HG02981 (cell line): ENCODE results near the gene LRP10.
A peak's percentile ranks its signal among the peaks of the same experiment; 100 is the strongest.

Experiments used
- ATAC-seq: cut with Tn5 transposase; IDR thresholded peaks from one replicate; pipeline ENCODE4 v1.9.1; 2021; ENCODE audit warnings: mild to moderate bottlenecking, moderate library complexity; ENCODE audit not compliant: unreplicated experiment

Gene LRP10, protein sequence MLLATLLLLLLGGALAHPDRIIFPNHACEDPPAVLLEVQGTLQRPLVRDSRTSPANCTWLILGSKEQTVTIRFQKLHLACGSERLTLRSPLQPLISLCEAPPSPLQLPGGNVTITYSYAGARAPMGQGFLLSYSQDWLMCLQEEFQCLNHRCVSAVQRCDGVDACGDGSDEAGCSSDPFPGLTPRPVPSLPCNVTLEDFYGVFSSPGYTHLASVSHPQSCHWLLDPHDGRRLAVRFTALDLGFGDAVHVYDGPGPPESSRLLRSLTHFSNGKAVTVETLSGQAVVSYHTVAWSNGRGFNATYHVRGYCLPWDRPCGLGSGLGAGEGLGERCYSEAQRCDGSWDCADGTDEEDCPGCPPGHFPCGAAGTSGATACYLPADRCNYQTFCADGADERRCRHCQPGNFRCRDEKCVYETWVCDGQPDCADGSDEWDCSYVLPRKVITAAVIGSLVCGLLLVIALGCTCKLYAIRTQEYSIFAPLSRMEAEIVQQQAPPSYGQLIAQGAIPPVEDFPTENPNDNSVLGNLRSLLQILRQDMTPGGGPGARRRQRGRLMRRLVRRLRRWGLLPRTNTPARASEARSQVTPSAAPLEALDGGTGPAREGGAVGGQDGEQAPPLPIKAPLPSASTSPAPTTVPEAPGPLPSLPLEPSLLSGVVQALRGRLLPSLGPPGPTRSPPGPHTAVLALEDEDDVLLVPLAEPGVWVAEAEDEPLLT

DNA sequence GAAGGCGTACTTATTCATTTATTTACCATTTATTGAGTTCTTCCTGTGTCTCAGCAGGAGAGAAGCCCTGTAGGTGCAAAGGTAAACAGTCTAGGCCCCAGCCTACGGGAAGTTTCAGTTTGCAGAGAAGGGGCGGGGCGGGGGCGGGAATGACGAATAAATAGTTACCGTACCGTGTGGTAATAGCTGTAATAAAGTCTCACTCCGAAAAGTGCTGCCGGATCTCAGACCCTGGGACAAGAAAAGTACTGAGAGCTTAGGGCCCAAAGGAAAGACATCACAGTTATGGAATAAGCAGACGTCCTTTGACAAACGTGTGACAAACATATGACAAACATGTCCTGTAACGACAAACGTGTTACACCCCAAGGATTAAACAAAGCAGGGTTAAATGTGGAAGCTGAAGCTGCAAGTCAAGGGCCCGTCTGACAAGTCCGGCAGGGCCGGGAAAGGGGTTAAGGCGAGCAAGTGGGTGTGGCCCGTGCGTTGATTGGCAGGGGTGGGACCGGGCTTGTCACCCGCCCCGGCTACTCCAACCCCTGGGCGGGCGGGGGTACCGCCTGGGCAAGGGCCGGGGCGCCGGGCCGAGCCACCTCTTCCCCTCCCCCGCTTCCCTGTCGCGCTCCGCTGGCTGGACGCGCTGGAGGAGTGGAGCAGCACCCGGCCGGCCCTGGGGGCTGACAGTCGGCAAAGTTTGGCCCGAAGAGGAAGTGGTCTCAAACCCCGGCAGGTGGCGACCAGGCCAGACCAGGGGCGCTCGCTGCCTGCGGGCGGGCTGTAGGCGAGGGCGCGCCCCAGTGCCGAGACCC lies at the start of gene LRP10:
LRP10 (plus strand) TSS at position 517 of the 809 bp plus-strand sequence. CDS start 564 bp downstream, outside the sequence.
- peak; percentile 78 for ATAC-seq

DNA sequence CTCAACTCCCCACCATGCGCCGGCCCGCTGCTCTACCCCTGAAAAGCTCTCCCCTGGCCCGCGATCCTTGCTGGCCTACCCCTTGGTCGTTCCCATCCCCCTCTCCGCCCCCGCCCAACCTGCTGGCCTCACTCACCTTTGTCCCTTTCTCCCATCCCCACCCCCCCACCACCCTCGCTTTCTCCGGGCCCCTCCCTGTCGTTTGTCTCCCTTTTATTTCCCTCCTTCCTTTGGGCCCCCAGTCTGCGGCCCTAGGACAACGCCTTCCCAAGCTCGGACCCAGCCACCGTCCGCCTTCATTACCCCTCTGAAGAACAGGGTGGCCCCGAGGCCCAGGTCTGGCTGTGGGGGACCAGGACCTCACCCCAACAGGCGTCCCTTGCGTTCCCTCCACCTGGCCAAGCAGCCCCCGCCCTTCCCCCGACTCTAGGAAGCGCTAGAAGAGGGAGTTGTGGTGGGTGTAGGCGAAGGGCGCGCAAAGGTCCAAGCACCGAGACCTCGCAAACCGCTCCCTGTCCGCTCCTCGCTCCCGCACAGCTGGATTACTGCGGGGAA lies 49.4 kb upstream of the LRP10 start:
- no peak for ATAC-seq

DNA sequence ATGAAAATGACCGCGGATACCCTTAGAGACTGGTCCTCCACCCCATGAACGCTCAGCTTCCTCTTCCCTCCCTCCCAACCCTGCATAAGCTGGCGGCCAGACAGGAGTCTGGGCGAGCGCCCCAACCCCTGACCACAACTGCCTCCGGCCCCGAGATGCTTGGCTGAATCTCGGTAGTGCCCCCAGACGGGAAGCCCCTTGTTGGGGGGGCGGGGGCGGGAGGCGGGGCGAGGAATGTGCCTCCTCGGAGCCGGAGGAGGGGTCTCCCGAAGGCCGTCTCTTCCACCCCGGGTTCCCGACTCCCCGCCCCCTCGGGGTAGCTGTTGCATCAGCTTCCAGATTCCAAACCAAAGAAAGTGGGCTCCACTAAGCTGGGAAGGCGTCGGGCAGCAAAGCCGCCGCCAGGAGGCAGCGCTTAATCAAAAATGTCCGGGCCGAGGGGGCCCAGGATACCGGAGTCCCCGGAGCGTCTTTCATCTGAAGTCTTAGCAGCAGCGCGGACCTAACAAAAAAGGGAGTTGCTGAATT lies 48.9 kb upstream of the LRP10 start:
- no peak for ATAC-seq

DNA sequence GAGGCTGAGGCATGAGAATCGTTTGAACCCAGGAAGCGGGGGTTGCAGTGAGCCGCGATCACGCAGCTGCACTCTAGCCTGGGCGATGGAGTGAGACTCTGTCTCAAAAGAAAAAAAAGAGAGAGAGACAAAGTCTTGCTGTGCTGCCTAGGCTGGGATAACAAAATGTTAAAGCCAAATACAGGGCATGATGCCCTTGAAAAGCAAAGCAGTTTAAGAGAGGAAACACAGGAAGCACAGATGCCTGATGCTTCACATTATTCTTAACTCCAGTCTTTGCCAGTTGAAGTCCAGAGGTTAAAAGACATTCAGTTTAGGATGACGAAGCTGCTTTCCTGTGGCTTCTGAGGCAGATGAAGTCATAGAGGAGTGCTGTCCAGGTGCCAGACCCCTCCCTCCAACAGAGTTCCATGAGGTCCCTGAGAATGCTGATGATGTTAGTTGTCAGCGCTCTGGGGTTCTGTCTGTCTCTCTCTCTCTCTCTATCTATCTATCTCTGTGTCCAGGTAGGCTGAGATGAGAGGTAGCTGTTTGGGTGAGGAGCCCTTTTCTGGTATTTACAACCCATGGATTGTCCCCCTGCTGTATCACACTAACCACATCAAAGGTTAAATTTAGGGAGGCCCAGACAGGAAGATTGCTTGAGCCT lies 46.7 kb upstream of the LRP10 start:
- ATAC-seq: no peak

DNA sequence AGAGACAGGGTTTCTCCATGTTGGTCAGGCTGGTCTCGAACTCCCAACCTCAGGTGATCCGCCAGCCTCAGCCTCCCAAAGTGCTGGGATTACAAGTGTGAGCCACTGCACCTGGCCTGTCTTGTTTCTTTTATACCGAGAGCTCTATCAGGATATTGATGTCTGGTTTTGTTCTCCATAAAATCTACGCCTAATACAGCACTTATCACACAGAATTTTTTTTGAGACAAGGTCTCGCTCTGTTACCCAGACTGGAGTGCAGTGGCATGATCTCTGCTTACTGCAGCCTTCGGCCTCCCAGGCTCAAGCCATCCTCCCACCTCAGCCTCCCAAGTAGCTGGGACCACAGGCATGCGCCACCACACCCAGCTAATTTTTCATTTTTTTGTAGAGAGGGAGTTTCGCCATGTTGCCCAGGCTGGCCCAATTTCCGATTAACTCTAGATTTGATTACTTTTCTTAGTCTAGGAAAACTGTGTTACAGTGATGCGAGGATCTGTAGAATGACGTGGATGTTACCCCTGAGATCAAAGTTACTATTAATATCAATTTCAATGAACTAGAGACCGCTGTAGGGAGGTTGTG lies 42.4 kb upstream of the LRP10 start:
- ATAC-seq: peak; percentile 3

DNA sequence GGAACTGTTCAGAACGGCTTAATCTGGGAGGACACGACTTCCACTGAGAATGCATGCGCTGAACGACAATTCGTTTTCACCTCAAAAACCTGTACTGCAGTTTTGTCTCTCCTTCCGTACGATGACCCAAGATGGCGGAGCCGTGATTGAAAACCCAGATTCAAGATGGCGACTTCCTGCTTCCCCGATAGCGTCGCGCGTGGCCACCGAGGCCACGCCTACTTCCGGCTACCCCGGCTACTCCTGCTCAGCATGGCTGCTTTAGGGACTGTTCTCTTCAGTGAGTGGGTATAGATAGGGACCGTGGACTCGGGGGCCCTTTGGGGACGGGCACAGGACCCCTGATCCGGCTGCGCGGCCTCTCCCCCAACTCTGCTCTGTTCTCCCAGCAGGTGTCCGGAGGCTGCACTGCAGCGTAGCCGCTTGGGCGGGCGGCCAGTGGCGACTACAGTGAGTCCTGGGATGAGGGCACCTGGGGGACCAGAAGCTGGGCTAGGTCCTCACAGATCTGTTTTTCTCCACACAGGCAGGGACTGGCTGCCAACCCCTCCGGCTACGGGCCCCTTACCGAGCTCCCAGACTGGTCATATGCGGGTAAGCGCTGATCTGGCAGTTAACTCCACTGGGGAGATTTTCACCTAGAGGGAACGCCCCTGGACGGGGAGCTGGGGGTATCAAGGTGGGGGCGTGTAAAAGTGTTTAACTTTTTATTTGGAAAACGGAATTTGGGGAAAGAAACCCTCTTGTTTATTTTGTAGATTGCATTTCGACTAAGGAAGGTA lies 41.7 kb upstream of the LRP10 start, which contains the start of gene MRPL52:
MRPL52 (plus strand) TSS at position 227 of the 782 bp plus-strand sequence; CDS start at position 253, 26 bp downstream.
- peak; percentile 81 for ATAC-seq

DNA sequence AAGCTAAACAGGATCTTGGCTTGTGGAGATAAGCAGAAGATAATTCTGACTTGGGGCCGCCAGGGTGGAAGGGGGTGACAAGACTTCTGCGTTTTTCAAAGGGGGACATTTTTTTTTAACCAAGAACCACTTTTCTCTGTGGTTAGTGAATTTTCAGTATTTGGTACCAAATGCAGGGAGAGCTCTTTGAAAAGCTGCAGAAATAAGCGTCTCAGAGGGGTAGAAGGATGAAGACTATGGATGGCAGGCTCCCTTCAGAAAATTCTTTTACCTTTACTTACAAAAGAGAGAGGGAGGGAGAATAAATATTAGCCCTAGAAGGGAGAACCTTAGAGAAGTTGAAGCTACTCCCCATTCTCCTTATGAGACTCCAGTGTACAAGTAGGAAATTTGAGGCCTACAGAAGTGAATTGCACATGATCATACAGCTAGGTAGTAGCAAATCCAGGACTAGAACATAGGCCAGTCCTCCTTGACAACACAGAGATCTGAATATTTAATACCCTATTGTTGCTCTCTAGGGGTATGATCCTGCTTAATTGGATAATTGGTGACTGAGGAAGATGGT lies 41.0 kb upstream of the LRP10 start:
- ATAC-seq: no peak

DNA sequence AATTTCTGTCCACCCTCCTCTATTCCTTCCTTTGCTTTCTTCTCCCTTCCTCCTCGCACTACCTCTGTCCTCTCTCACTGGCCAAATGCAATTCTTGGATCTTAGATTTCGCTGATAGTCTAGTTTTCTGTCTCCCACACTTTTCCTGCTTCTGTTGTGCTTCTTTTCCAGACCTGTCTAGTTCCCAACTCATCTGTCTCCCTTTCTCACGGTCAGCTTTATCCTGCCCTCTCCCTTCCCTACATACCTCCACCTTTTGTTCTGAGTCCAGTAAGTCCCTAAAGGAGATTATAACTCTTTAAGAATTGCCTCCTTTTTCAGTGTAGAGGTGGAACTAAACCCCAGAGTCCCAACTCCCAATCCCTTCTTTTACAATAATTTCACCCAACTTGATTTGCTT lies 36.0 kb upstream of the LRP10 start:
- ATAC-seq: no peak

DNA sequence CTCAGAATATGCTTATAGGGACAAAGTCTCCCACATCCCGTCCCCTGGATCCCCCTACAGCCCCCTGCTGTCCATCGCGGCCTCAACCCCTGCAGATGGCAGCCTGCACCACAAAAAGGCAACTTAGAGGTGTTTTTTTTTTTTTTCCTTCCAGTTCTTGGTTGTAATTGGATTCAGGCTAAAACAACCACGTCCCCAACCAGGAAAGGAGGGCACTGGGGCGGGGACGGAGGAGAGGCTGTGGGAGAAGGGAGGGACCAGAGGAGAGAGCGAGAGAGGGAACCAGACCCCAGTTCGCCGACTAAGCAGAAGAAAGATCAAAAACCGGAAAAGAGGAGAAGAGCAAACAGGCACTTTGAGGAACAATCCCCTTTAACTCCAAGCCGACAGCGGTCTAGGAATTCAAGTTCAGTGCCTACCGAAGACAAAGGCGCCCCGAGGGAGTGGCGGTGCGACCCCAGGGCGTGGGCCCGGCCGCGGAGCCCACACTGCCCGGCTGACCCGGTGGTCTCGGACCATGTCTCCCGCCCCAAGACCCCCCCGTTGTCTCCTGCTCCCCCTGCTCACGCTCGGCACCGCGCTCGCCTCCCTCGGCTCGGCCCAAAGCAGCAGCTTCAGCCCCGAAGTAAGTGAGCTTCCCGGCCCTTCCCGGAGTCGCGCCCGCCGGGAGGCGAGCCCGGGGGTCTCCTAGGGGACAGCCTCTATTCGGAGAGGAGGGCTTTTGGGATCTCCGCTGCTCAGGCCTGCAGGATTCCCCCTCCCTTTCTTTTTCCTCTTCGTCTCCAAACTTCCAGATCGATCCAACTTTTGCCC lies 35.0 kb upstream of the LRP10 start, which contains the start of gene MMP14:
MMP14 (plus strand) TSS at position 285 of the 813 bp plus-strand sequence; CDS start at position 518, 233 bp downstream.
- no peak for ATAC-seq

DNA sequence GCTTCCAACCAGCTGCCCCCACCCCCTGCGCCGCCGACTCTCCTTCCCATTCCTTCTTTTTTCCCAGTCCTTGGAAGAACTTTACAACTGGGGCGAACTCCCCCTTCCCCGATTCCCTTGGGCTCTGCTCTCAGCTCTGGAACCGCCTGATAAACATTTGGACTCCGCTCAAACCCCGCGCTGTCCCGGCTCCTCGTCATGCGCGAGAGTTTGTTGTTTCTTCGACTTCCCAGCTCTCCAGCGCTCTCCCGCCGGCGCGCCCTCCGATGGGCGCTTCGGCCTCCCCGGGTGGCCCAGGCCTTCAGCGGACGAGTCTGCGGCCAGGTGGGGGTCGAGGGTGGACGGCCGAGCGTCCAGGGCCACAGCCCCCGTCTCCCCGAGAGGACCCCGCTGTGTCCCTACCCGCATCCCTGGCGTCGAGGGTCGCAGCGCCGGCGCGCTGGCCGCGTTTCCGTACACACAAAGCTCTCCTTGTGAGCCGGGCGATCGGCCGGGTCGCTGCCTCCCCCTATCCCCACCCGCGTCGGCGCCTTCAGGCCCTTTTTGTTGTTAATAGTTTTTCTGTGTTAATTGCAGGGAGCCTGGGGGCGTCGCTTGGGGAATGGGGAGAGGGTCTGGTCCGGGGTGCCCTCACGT lies 34.3 kb upstream of the LRP10 start:
- ATAC-seq: no peak

DNA sequence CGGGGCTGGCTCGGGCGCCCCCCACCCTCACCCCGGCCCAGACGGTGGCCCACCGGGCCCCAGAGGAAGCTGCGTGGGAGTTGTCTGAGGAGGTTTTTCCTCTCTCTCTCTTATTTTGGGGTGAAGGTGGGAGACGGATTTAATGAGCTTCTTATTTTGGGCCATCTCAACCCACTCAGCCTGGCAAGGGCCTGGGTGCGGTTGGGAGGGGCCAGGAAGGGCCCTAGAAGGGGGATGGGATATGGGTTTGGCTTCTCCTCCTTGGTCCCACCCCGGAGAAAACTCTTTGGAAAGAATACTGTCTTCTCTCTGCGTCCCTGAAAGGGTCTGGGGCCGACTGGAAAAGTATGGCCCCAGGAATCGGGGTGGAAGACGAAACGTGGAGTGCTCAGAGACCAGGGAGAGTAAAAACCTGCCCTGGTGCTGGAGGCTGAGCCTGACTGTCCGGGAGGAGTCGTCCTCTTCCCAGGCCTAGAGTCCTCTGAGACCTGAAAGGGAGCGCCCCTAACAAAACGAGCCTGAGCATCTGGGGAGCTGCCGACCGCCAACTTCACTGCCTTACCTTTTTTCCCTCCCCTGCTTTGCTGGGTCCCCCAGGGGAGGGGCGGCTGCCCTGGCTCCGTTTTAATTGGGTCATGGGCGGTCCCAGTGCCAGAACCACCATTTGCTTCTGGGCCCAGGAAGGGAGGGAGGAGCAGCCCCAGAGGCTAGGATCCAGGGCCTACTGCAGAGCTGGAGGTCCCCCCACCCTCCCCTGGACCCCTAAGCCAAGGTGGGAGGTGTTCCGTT lies 33.6 kb upstream of the LRP10 start:
- ATAC-seq: no peak

DNA sequence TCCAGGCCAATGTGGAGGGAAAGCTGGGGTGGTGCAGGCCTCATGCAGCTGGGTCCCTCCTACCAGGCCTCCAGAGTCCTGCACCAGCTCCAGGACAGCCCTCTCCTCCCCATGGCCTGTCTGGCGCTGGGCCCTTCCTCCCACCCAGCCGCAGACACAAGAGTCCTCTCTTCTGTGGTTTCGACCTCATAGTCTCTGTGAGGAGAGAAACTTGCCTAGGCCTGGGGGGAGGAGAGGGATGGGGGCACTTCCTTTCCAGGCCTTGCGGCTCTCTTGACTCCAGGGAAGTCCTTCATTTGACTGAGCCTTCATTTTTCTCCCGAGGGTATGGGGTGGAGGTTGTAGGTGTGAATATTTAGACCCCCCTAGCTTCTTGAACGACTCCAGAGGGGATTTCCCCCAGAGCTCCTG lies 32.9 kb upstream of the LRP10 start:
- ATAC-seq: no peak

DNA sequence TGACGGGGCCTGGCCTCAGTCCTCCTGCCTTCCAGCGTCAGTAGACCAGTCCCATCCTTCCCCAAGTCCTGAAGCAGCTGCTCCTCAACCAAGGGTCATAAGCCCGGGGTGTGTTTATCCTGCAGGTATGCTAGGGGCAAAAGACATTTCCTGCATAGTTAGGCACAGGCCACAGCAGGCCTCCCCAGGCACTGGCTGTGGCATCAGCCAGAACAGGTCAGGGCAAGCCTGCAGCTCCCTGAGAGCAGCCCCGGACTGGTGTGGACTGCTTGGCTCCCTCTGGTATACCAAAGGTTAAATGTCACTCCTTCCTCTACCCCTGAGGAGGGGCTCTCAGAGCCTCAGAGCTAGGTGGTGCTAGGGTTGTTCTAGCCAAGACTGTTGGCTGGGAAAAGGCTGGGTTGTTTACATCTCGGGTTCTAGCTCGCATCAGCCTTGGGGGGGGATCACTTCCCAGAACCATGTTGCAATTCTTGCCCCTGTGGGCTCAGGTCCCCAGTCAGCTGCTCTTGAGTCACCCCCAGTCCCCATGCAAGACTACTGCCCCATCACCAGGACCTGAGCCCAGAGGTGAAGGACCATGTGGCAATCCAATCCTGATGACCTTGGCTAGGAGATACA lies 32.3 kb upstream of the LRP10 start:
- ATAC-seq: no peak

DNA sequence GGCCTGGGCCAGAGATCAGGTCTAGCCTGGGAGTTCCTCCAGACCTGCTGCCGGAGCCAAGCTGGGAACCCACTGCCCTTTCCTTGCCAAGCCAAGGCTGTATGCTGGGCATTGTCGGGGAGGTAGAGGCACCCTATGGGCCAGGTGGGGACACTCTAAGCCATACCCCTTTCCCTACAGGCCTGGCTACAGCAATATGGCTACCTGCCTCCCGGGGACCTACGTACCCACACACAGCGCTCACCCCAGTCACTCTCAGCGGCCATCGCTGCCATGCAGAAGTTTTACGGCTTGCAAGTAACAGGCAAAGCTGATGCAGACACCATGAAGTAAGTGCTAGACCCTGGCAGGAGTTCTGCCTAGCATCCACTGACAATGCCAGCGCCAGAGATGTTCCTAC lies 30.2 kb upstream of the LRP10 start:
- no peak for ATAC-seq

DNA sequence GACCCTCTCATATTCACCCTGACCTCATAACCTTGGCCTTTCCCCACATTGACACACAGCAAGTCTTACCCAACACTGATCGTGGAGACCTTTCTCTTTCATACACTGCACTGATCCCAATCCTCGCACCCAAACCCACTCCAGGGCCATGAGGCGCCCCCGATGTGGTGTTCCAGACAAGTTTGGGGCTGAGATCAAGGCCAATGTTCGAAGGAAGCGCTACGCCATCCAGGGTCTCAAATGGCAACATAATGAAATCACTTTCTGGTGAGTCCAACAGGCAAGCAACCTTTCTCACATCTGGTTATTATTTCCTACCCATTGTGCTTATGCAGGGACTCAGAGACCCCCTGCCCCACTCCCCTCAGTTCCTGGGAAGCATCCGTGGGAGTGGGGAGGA lies 29.8 kb upstream of the LRP10 start:
- no peak for ATAC-seq
